H1 (cell line): ENCODE results near the gene MPRIP.

ENCODE experiments used
- ATF3 ChIP-seq: IDR thresholded peaks from 2 replicates; pipeline ENCODE4 v1.6.1; 2011; ENCODE audit warnings: low read depth, mild to moderate bottlenecking, low read length; ENCODE audit not compliant: insufficient read depth
- CREB1 ChIP-seq: IDR thresholded peaks from 2 replicates; pipeline ENCODE4 v1.6.1; 2012; ENCODE audit warnings: inconsistent platforms
- CTCF ChIP-seq, 3 experiments: IDR thresholded peaks; 1 replicate in 2 of 3; 2 replicates in 1 of 3; pipeline versions ENCODE4 v1.5.1 to v1.6.1; 2011; ENCODE audit warnings: low read length in 3 of 3, mild to moderate bottlenecking in 3 of 3, inconsistent platforms in 2 of 3, low read depth in 1 of 3, moderate library complexity in 1 of 3; ENCODE audit not compliant: insufficient read depth in 1 of 3; ENCODE audit errors: control extremely low read depth in 1 of 3
- KDM5A ChIP-seq: fragments of 200-600 bp; IDR thresholded peaks from 2 replicates; pipeline ENCODE4 v1.7.1; 2012; ENCODE audit warnings: mild to moderate bottlenecking, low read length, inconsistent platforms, mixed read lengths
- MAFK ChIP-seq: IDR thresholded peaks from 2 replicates; pipeline ENCODE4 v1.6.1; 2012; ENCODE audit warnings: low read depth, mild to moderate bottlenecking, improper control_type of control experiment, low read length
- MAX ChIP-seq: IDR thresholded peaks from 2 replicates; pipeline ENCODE4 v1.6.1; 2012; ENCODE audit warnings: inconsistent platforms
- POLR2AphosphoS5 ChIP-seq: IDR thresholded peaks from 2 replicates; pipeline ENCODE4 v1.6.1; 2011; ENCODE audit warnings: low read depth, low read length
- SP4 ChIP-seq: IDR thresholded peaks from 2 replicates; pipeline ENCODE4 v1.6.1; 2012; ENCODE audit warnings: low read length, inconsistent platforms
- TAF1 ChIP-seq: IDR thresholded peaks from 2 replicates; pipeline ENCODE4 v1.6.1; 2011; ENCODE audit warnings: mild to moderate bottlenecking, low read depth, low read length
- TCF12 ChIP-seq: IDR thresholded peaks from 2 replicates; pipeline ENCODE4 v1.6.1; 2011; ENCODE audit warnings: low read depth, mild to moderate bottlenecking, low read length
- USF2 ChIP-seq: IDR thresholded peaks from 2 replicates; pipeline ENCODE4 v1.6.1; 2011; ENCODE audit warnings: low read length, improper control_type of control experiment

GRCh38 chr17:17189559-17189958, 147.3 kb downstream of the MPRIP start:
- TF ChIP-seq KDM5A (no peak), CTCF (IDR thresholded peaks at IDR 0.05; ENCODE audit: control extremely low read depth in 1 of 3, insufficient read depth in 1 of 3, low read depth in 1 of 3, low read length in 3 of 3) (no peak), TCF12 (no peak), TAF1 (no peak), MAX (no peak), USF2 (no peak), CREB1 (no peak), POLR2AphosphoS5 (no peak), MAFK (no peak), ATF3 (no peak), SP4 (no peak)
